ENCODE measurements around the gene ENKUR.

GRCh38 chr10:24965051-24965450 is 50.9 kb downstream of the ENKUR start:
- TF ChIP-seq CTCF (IDR thresholded peaks at IDR 0.05) (no peak), POLR2A (IDR thresholded peaks at IDR 0.05) (no peak)

All from lower leg skin (tissue), 3 donors.